ENCODE measurements around the gene KASH5. TPM values are rescaled to one million over a fixed set of nuclear protein-coding genes. Genes with fewer than 3 reads are reported as not detected.
A peak's percentile ranks its signal among the peaks of the same experiment; 100 is the strongest.

The KASH5 gene
- total and polyA plus RNA-seq, 2 of the 8 experiments (the other 6 are each of a cell fraction or from before 2014, with no cell fraction given): 0.05 to 0.19 TPM

DNA sequence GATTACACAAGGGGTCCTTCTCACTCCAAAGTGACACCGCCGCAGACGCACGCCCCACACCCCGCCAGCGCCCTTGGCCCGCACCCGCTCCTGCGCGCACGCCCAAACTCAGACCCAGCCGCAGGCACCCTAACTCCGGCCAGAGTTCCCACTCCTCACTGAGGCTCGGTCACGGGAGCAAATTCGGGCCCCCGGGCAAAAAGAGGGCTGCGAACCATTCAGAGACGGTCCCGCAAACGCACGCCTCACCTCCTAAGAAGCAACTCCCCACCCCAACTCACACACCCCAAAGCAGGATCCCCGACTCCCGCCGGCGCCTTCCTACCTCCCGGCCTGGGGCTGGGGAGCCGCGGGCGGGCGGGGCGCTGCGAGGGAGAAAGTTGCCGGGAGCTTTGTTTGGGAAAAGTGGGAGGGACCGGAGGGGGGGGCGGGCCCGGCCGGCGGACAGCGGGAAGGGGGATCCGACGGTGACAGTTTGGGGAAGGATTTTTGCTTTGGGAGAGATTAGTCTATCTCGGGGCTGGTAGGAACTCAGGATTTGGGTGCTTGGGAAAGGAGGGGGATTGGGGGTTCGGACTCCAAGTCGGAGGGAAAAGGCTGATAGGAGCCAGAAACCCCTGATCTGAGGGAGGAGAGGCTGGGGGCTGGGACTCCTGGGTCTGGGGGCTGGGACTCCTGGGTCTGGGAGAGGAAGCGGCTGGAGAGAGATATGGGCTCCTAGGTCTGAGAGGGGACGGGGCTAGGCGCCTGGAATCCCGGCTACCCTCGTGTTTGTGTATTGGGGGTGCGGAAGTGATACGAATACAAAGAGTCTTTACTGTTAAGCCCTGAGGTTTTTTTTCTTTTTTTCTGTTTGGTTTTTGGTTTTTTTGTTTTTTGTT is 25.8 kb upstream of the KASH5 start, which contains the start of gene TEAD2 (continued):
- TF ChIP-seq HDAC2 (IDR thresholded peaks at IDR 0.05; ENCODE audit: borderline replicate concordance in 1 of 2, low read depth in 2 of 2, low read length in 2 of 2): no peak
- TF ChIP-seq TEAD4 (IDR thresholded peaks at IDR 0.05; ENCODE audit: low read depth, low read length): no peak
- TF ChIP-seq CHD1 (IDR thresholded peaks at IDR 0.05; ENCODE audit: low read depth, low read length): no peak; the same call in 1 of the 2 replicates
- no peak for TF ChIP-seq CEBPB (IDR thresholded peaks at IDR 0.05; ENCODE audit: low read depth, low read length)
- TF ChIP-seq RXRA (IDR thresholded peaks at IDR 0.05; ENCODE audit: insufficient read depth, low read depth, low read length): no peak
- no peak for TF ChIP-seq RFX5 (IDR thresholded peaks at IDR 0.05; ENCODE audit: borderline replicate concordance, low read depth, low read length)
- peak in 1 of 2 experiments; percentile 73; a peak in 2 of 4 replicates for TF ChIP-seq SIN3A (conservative IDR thresholded peaks at IDR 0.05 in 1 of 2, IDR thresholded peaks at IDR 0.05 in 1 of 2; ENCODE audit: low read depth in 1 of 2, low read length in 2 of 2)
- peak; percentile 61 for TF ChIP-seq TAF1 (IDR thresholded peaks at IDR 0.05; ENCODE audit: low read depth, low read length)
- TF ChIP-seq USF2 (IDR thresholded peaks at IDR 0.05; ENCODE audit: low read length): no peak
- peak in 1 of 2 experiments; percentile 74; a peak in 2 of 3 replicates for TF ChIP-seq POLR2A (IDR thresholded peaks at IDR 0.05; ENCODE audit: control extremely low read depth in 1 of 2, low read depth in 2 of 2, low read length in 2 of 2)
- TF ChIP-seq, protein P1, sequence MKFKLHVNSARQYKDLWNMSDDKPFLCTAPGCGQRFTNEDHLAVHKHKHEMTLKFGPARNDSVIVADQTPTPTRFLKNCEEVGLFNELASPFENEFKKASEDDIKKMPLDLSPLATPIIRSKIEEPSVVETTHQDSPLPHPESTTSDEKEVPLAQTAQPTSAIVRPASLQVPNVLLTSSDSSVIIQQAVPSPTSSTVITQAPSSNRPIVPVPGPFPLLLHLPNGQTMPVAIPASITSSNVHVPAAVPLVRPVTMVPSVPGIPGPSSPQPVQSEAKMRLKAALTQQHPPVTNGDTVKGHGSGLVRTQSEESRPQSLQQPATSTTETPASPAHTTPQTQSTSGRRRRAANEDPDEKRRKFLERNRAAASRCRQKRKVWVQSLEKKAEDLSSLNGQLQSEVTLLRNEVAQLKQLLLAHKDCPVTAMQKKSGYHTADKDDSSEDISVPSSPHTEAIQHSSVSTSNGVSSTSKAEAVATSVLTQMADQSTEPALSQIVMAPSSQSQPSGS (IDR thresholded peaks at IDR 0.05; ENCODE audit: low read length): no peak
- TF ChIP-seq SRF (IDR thresholded peaks at IDR 0.05; ENCODE audit: low read depth, low read length): no peak
